Liver (tissue), 3 donors: ENCODE data around the gene MLXIP.

Experiments used
- EGR1 ChIP-seq, 2 donors: IDR thresholded peaks; 2 replicates each; pipeline ENCODE4 v1.6.1; 2016 to 2018; ENCODE audit warnings: antibody characterized with exemption in 2 of 2, low read depth in 2 of 2
- TAF1 ChIP-seq: conservative IDR thresholded peaks from 2 replicates; pipeline ENCODE4 v1.6.1; 2016; ENCODE audit warnings: antibody characterized with exemption, mild to moderate bottlenecking
- TF ChIP-seq, protein P1 (sequence below): fragments of 150-350 bp; IDR thresholded peaks from 2 replicates; pipeline ENCODE4 v1.5.1; 2017; ENCODE audit warnings: improper control_type of control experiment, low read depth, low read length; ENCODE audit not compliant: missing input control
- donor health status: healthy.
- donor health status: healthy.

DNA sequence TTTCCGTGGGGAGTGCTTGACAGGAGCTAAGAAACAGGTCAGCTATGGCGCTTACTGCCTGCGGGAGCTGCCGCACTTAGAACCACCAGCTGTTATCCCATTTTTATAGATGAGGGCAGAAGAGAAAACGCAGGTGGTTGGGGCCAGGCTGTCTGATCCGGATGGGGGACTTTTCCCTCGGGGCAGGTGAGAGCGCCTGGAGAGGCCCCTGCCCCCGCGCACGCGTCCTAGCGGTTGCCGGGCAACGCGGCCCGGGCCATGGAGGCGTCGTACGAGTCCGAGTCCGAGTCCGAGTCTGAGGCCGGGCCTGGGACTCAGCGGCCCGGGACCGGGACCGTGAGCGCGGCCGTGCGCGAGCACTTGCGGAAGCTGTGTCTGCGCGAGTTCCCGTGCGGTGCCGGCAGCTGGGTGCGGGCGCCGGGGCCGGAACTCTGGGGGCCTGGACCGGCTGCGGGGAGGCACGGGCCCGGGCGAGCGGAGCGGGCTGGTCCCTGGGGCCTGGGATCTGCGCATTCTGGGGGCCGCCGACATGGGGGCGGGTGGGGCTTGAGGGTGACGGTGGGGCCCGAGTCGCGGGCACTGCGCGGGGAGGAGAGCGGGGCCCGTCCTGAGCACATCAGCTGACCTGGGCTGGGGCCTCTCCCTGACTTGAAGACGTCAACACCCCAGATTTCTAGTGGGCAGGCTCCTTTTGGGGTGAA is 104.5 kb downstream of the MLXIP start, which contains the start of gene LRRC43:
- TF ChIP-seq, protein P1, sequence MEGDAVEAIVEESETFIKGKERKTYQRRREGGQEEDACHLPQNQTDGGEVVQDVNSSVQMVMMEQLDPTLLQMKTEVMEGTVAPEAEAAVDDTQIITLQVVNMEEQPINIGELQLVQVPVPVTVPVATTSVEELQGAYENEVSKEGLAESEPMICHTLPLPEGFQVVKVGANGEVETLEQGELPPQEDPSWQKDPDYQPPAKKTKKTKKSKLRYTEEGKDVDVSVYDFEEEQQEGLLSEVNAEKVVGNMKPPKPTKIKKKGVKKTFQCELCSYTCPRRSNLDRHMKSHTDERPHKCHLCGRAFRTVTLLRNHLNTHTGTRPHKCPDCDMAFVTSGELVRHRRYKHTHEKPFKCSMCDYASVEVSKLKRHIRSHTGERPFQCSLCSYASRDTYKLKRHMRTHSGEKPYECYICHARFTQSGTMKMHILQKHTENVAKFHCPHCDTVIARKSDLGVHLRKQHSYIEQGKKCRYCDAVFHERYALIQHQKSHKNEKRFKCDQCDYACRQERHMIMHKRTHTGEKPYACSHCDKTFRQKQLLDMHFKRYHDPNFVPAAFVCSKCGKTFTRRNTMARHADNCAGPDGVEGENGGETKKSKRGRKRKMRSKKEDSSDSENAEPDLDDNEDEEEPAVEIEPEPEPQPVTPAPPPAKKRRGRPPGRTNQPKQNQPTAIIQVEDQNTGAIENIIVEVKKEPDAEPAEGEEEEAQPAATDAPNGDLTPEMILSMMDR, result no peak
- TF ChIP-seq TAF1 (no peak), EGR1 (IDR thresholded peaks at IDR 0.05; ENCODE audit: low read depth in 2 of 2) (no peak)
